ENCODE data around the gene AGR3. TPM values are rescaled to one million over a fixed set of nuclear protein-coding genes. Genes with fewer than 3 reads are reported as not detected.

Gene AGR3
- total RNA-seq, 1 donor from 2014 or later = not detected

GRCh38 chr7:16847381-16847860 is 34.4 kb downstream of the AGR3 start:
- H3K4me1 ChIP-seq = peaks cover 21% of the 10 kb centered on the region
- Mint-ChIP-seq H3K27me3 (ENCODE audit: insufficient read depth, low read depth) (peaks cover 8% of the 10 kb centered on the region), H3K9me3 (peaks cover 3% of the 10 kb centered on the region), H3K4me1 (peaks cover 2% of the 10 kb centered on the region), H3K36me3 (no peaks in the 10 kb centered on the region), H3K4me3 (no peak overlapping the region), H3K27ac (no peak overlapping the region)
- no peak for TF ChIP-seq CTCF (IDR thresholded peaks at IDR 0.05)
- no peak for TF ChIP-seq EZH2phosphoT487 (IDR thresholded peaks at IDR 0.05)
- TF ChIP-seq EZH2 (IDR thresholded peaks at IDR 0.05) = no peak
- no peak overlapping the region for H3K9ac ChIP-seq
- no peak for DNase-seq (ENCODE audit: low spot score)
- H3K4me2 ChIP-seq = no peak overlapping the region
- H3K79me2 ChIP-seq (ENCODE audit: low read depth) = no peaks in the 10 kb centered on the region
- H3K4me3 ChIP-seq = no peak overlapping the region
- H3K36me3 ChIP-seq = no peaks in the 10 kb centered on the region
- no peaks in the 10 kb centered on the region for H3K9me3 ChIP-seq (ENCODE audit: low read depth)
- H4K20me1 ChIP-seq (ENCODE audit: low read depth) = no peaks in the 10 kb centered on the region
- no peak overlapping the region for H2AFZ ChIP-seq (replicated peaks)
- peaks cover 12% of the 10 kb centered on the region for H3F3A ChIP-seq (ENCODE audit: low read depth)
- no peak overlapping the region for H3K27ac ChIP-seq
- H3K27me3 ChIP-seq = no peaks in the 10 kb centered on the region

GRCh38 chr7:16846601-16847165 is 35.1 kb downstream of the AGR3 start:
- H3K36me3 Mint-ChIP-seq = no peaks in the 10 kb centered on the region

GRCh38 chr7:16845746-16846145 is 36.0 kb downstream of the AGR3 start:
- Mint-ChIP-seq H3K4me1 (no peaks in the 10 kb centered on the region), H3K36me3 (no peaks in the 10 kb centered on the region), H3K9me3 (no peaks in the 10 kb centered on the region), H3K4me3 (no peak overlapping the region), H3K27me3 (ENCODE audit: insufficient read depth, low read depth) (peaks cover 6% of the 10 kb centered on the region), H3K27ac (no peak overlapping the region)
- H3K4me1 ChIP-seq = peaks cover 14% of the 10 kb centered on the region
- H3K27me3 ChIP-seq = no peaks in the 10 kb centered on the region
- TF ChIP-seq EZH2 (IDR thresholded peaks at IDR 0.05) (no peak), CTCF (IDR thresholded peaks at IDR 0.05) (no peak), EZH2phosphoT487 (IDR thresholded peaks at IDR 0.05) (no peak)
- no peak overlapping the region for H3K4me3 ChIP-seq
- H4K20me1 ChIP-seq (ENCODE audit: low read depth) = no peaks in the 10 kb centered on the region
- no peak overlapping the region for H3K4me2 ChIP-seq
- no peaks in the 10 kb centered on the region for H3K79me2 ChIP-seq (ENCODE audit: low read depth)
- no peaks in the 10 kb centered on the region for H3K36me3 ChIP-seq
- no peak overlapping the region for H3K9ac ChIP-seq
- no peak overlapping the region for H3K27ac ChIP-seq
- no peaks in the 10 kb centered on the region for H3K9me3 ChIP-seq (ENCODE audit: low read depth)
- peaks cover 12% of the 10 kb centered on the region for H3F3A ChIP-seq (ENCODE audit: low read depth)
- DNase-seq (ENCODE audit: low spot score) = no peak
- no peak overlapping the region for H2AFZ ChIP-seq (replicated peaks)

More at GRCh38 chr7:16846601-16847165, 35.1 kb downstream of the AGR3 start:
- no peaks in the 10 kb centered on the region for H3K27me3 ChIP-seq
- DNase-seq (ENCODE audit: low spot score) = no peak
- TF ChIP-seq EZH2phosphoT487 (IDR thresholded peaks at IDR 0.05) (no peak), CTCF (IDR thresholded peaks at IDR 0.05) (no peak), EZH2 (IDR thresholded peaks at IDR 0.05) (no peak)
- no peaks in the 10 kb centered on the region for H3K36me3 ChIP-seq
- H4K20me1 ChIP-seq (ENCODE audit: low read depth) = no peaks in the 10 kb centered on the region
- peaks cover 14% of the 10 kb centered on the region for H3K4me1 ChIP-seq
- Mint-ChIP-seq H3K4me3 (no peak overlapping the region), H3K4me1 (peaks cover under 1% of the 10 kb centered on the region), H3K9me3 (peaks cover 3% of the 10 kb centered on the region), H3K27ac (no peak overlapping the region), H3K27me3 (ENCODE audit: insufficient read depth, low read depth) (peaks cover 6% of the 10 kb centered on the region)
- H3K4me3 ChIP-seq = no peak overlapping the region
- no peak overlapping the region for H3K27ac ChIP-seq
- no peaks in the 10 kb centered on the region for H3K79me2 ChIP-seq (ENCODE audit: low read depth)
- H3K9ac ChIP-seq = no peak overlapping the region
- H2AFZ ChIP-seq (replicated peaks) = no peak overlapping the region
- H3K4me2 ChIP-seq = no peak overlapping the region
- H3K9me3 ChIP-seq (ENCODE audit: low read depth) = no peaks in the 10 kb centered on the region
- H3F3A ChIP-seq (ENCODE audit: low read depth) = peaks cover 12% of the 10 kb centered on the region

All from neural progenitor cell (in vitro differentiated cells).